Hepatocyte (in vitro differentiated cells): ENCODE data around the gene CCDC137. TPM values are rescaled to one million over a fixed set of nuclear protein-coding genes. Genes with fewer than 3 reads are reported as not detected.

Experiments
- DNase-seq: peaks from one replicate; pipeline ENCODE4 v3.0.0-alpha.2; 2016; ENCODE audit warnings: low spot score
- H2AFZ ChIP-seq: fragments of 200-600 bp; sonication (generic); 2 replicates; pipeline ENCODE4 v1.6.0; 2016; ENCODE audit warnings: antibody characterized with exemption, mild to moderate bottlenecking
- H3K27ac ChIP-seq: fragments of 200-600 bp; sonication (generic); 2 replicates; pipeline ENCODE4 v1.5.1; 2016; ENCODE audit warnings: mild to moderate bottlenecking
- H3K27me3 ChIP-seq: fragments of 200-600 bp; sonication (generic); 2 replicates; pipeline ENCODE4 v1.6.1; 2016
- H3K36me3 ChIP-seq: fragments of 200-600 bp; sonication (generic); replicated peaks from 2 replicates; pipeline ENCODE4 v1.5.1; 2016; ENCODE audit warnings: low read depth; ENCODE audit not compliant: insufficient read depth
- H3K4me1 ChIP-seq: fragments of 200-600 bp; sonication (generic); 2 replicates; pipeline ENCODE4 v1.5.1; 2016; ENCODE audit warnings: mild to moderate bottlenecking, moderate library complexity; ENCODE audit not compliant: insufficient read depth
- H3K4me2 ChIP-seq: fragments of 200-600 bp; sonication (generic); 2 replicates; pipeline ENCODE4 v1.6.0; 2016
- H3K4me3 ChIP-seq: fragments of 200-600 bp; sonication (generic); 2 replicates; pipeline ENCODE4 v1.5.1; 2016; ENCODE audit warnings: mild to moderate bottlenecking
- H3K79me2 ChIP-seq: fragments of 200-600 bp; sonication (generic); 2 replicates; pipeline ENCODE4 v1.6.0; 2017; ENCODE audit warnings: mild to moderate bottlenecking
- H3K9me2 ChIP-seq: fragments of 200-600 bp; sonication (generic); replicated peaks from 2 replicates; pipeline ENCODE4 v1.6.0; 2017; ENCODE audit warnings: mild to moderate bottlenecking; ENCODE audit not compliant: insufficient read depth
- H3K9me3 ChIP-seq: fragments of 200-600 bp; sonication (generic); 2 replicates; pipeline ENCODE4 v1.5.1; 2016; ENCODE audit warnings: low read depth, mild to moderate bottlenecking
- H4K20me1 ChIP-seq: fragments of 200-600 bp; sonication (generic); 2 replicates; pipeline ENCODE4 v1.6.0; 2016; ENCODE audit warnings: mild to moderate bottlenecking; ENCODE audit not compliant: insufficient read depth, poor library complexity, severe bottlenecking
- EZH2 ChIP-seq: fragments of 200-600 bp; sonication (generic); IDR thresholded peaks from 2 replicates; pipeline ENCODE4 v1.6.1; 2016; ENCODE audit warnings: antibody characterized with exemption, mild to moderate bottlenecking, borderline replicate concordance
- EZH2phosphoT487 ChIP-seq: fragments of 200-600 bp; sonication (generic); IDR thresholded peaks from one replicate; pipeline ENCODE4 v1.6.1; 2018; ENCODE audit warnings: antibody characterized with exemption, mild to moderate bottlenecking, low read depth, moderate library complexity; ENCODE audit not compliant: unreplicated experiment, severe bottlenecking
- WGBS: methylation state at CpG from one replicate; pipeline ENCODE4 v1.1.6; 2016; ENCODE audit warnings: low lambda C conversion rate; ENCODE audit errors: missing lambda C conversion rate; 5-methylcytosine and 5-hydroxymethylcytosine counted together
- polyA plus RNA-seq: library from polyadenylated mRNA; unstranded; fragments of >200 nt; fragmentation: Nextera tagmentation; extraction: Ambion mirVana; gene quantifications from 2 replicates; pipeline ENCODE4 v1.2.1, GENCODE V29; 2016
- total RNA-seq: library from RNA; depleted of rRNA; stranded (reverse); fragments of >200 nt; gene quantifications from 2 replicates; pipeline ENCODE4 v1.2.3, GENCODE V29; 2014
- TF ChIP-seq, protein P1 (sequence below): fragments of 200-600 bp; sonication (generic); IDR thresholded peaks from 2 replicates; pipeline ENCODE4 v1.5.1; 2016; ENCODE audit warnings: antibody characterized with exemption, mild to moderate bottlenecking; ENCODE audit not compliant: poor library complexity

Gene CCDC137
- total and polyA plus RNA-seq, 2 experiments from 2014 or later: 8.3 to 20.5 TPM

DNA sequence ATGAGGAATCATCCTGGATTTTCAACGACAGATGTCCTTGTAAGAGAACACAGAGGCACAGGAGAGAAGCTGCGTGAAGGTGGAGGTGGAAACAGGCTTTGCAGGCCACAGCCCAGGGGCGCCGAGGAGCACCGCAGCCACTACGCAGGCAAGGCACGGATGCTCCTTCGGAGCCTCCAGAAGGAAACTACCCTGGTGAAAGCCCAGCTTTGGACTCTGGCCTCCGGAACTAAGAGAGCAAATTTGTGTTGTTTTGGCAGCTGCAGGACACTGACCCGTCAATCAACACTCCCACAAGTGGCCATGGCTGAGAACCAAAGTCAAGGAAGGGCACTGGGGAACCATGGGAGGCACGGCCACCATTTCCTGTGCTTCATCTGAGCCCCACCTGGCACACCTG, 13.6 kb downstream of the CCDC137 start:
- Histone ChIP-seq H3K27me3 (no peaks in the 10 kb centered on the region), H3K4me2 (no peak overlapping the region), H3K4me3 (no peak overlapping the region), H3K27ac (no peak overlapping the region), H2AFZ (no peak overlapping the region), H3K36me3 (no peaks in the 10 kb centered on the region), H3K4me1 (peaks cover 14% of the 10 kb centered on the region), H3K9me3 (no peaks in the 10 kb centered on the region), H4K20me1 (peaks cover 5% of the 10 kb centered on the region), H3K9me2 (no peaks in the 10 kb centered on the region), H3K79me2 (peaks cover 43% of the 10 kb centered on the region)
- TF ChIP-seq EZH2phosphoT487 (no peak), EZH2 (no peak)
- TF ChIP-seq, protein P1, sequence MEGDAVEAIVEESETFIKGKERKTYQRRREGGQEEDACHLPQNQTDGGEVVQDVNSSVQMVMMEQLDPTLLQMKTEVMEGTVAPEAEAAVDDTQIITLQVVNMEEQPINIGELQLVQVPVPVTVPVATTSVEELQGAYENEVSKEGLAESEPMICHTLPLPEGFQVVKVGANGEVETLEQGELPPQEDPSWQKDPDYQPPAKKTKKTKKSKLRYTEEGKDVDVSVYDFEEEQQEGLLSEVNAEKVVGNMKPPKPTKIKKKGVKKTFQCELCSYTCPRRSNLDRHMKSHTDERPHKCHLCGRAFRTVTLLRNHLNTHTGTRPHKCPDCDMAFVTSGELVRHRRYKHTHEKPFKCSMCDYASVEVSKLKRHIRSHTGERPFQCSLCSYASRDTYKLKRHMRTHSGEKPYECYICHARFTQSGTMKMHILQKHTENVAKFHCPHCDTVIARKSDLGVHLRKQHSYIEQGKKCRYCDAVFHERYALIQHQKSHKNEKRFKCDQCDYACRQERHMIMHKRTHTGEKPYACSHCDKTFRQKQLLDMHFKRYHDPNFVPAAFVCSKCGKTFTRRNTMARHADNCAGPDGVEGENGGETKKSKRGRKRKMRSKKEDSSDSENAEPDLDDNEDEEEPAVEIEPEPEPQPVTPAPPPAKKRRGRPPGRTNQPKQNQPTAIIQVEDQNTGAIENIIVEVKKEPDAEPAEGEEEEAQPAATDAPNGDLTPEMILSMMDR: no peak
- no peak for DNase-seq
- WGBS: 93% methylated on average over 11 of the region's 11 CpGs

DNA sequence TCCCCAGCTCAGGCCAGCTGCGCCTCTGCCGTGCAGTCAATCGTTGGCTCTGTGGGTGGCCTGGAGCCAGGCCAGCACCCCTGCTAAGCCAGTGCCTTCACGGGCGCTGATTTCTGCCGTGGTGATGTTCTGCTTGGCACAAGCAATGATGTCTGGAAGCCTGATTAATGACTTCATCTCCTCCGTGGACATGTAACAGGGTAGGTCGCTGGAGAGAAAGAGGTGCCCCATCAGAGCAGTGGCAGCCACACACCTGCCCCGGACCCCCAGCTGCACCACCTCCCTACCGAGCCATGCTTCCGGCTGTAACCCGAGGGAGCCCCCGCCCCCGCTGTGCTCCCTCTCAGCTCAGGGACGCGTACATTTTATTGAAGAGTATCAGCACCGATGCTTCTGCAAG, 15.1 kb downstream of the CCDC137 start:
- Histone ChIP-seq H3K9me2 (no peaks in the 10 kb centered on the region), H3K4me2 (no peak overlapping the region), H3K4me3 (no peak overlapping the region), H2AFZ (no peak overlapping the region), H3K9me3 (no peaks in the 10 kb centered on the region), H3K27ac (no peak overlapping the region), H3K4me1 (peaks cover 18% of the 10 kb centered on the region), H4K20me1 (peaks cover 13% of the 10 kb centered on the region), H3K27me3 (no peaks in the 10 kb centered on the region), H3K79me2 (peaks cover 58% of the 10 kb centered on the region), H3K36me3 (no peaks in the 10 kb centered on the region)
- no peak for DNase-seq
- no peak for TF ChIP-seq EZH2
- no peak for TF ChIP-seq EZH2phosphoT487
- TF ChIP-seq, protein P1: no peak
- 93% methylated on average over 17 of the region's 17 CpGs for WGBS

GRCh38 chr17:81682565-81683207, 16.1 kb downstream of the CCDC137 start:
- TF ChIP-seq, protein P1: no peak
- no peak for TF ChIP-seq EZH2phosphoT487
- TF ChIP-seq EZH2: no peak
- H3K27ac ChIP-seq: peak overlapping the region; percentile 81
- H3K4me2 ChIP-seq: peak overlapping the region; percentile 97
- no peaks in the 10 kb centered on the region for H3K9me2 ChIP-seq
- peaks cover 63% of the 10 kb centered on the region for H3K79me2 ChIP-seq
- H3K9me3 ChIP-seq: no peaks in the 10 kb centered on the region
- H3K4me3 ChIP-seq: peak overlapping the region; percentile 52
- H3K4me1 ChIP-seq: peaks cover 18% of the 10 kb centered on the region
- WGBS: 36% methylated on average over 19 of the region's 19 CpGs
- no peak for DNase-seq
- no peaks in the 10 kb centered on the region for H3K36me3 ChIP-seq
- peaks cover 15% of the 10 kb centered on the region for H4K20me1 ChIP-seq
- H3K27me3 ChIP-seq: no peaks in the 10 kb centered on the region
- peak overlapping the region; percentile 64 for H2AFZ ChIP-seq
